Thoracic aorta (tissue), 2 donors: ENCODE results near the gene PPP1R11. TPM values are rescaled to one million over a fixed set of nuclear protein-coding genes. Genes with fewer than 3 reads are reported as not detected.
"Not testable (repeated sequence)": the region's sequence is repeated elsewhere in the genome, so short reads cannot be mapped to it uniquely, and the experiment has no call there.

ENCODE experiments used
- ATAC-seq: fragments of 150-250 bp; one replicate; pipeline ENCODE4 v1.8.0; 2017; ENCODE audit warnings: low read depth; ENCODE audit not compliant: insufficient number of reproducible peaks, low FRiP score
- DNase-seq: peaks from one replicate; pipeline ENCODE4 v3.0.0-alpha.2; 2020; ENCODE audit warnings: low spot score
- H3K27ac ChIP-seq, 2 donors: fragments of 200-600 bp; sonication (generic); 1 replicate in 1 of 2; 2 replicates in 1 of 2; pipeline ENCODE4 v1.5.1; 2016; ENCODE audit warnings: mild to moderate bottlenecking in 2 of 2, moderate library complexity in 2 of 2
- H3K27me3 ChIP-seq: fragments of 200-600 bp; sonication (generic); replicated peaks from 2 replicates; pipeline ENCODE4 v1.6.0; 2016; ENCODE audit warnings: mild to moderate bottlenecking; ENCODE audit not compliant: insufficient read depth
- H3K36me3 ChIP-seq: fragments of 200-600 bp; sonication (generic); one replicate; pipeline ENCODE4 v1.5.1; 2016
- H3K4me1 ChIP-seq, 2 donors: fragments of 200-600 bp; sonication (generic); 1 replicate in 1 of 2; 2 replicates in 1 of 2; pipeline versions ENCODE4 v1.5.1 to v1.6.0; 2016; ENCODE audit warnings: low read depth in 2 of 2, mild to moderate bottlenecking in 1 of 2; ENCODE audit not compliant: control insufficient read depth in 1 of 2
- H3K4me3 ChIP-seq: fragments of 200-600 bp; sonication (generic); 2 replicates; pipeline ENCODE4 v1.5.1; 2016; ENCODE audit warnings: mild to moderate bottlenecking
- H3K9me3 ChIP-seq: fragments of 200-600 bp; sonication (generic); 2 replicates; pipeline ENCODE4 v1.5.1; 2016
- CTCF ChIP-seq: fragments of 200-600 bp; sonication (generic); IDR thresholded peaks from one replicate; pipeline ENCODE4 v1.5.1; 2019; ENCODE audit warnings: antibody characterized with exemption
- total RNA-seq, 2 donors: library from RNA; depleted of rRNA; stranded (reverse); fragments of >200 nt; gene quantifications; one replicate each; pipeline versions ENCODE4 v1.1.0 to v1.2.3, GENCODE V29; 2016

Gene PPP1R11
- total RNA-seq, 2 donors from 2014 or later, result 25.2 to 45.5 TPM

GRCh38 chr6:30112402-30112994 lies 45.5 kb downstream of the PPP1R11 start:
- DNase-seq (no peak), ATAC-seq (no peak)
- Histone ChIP-seq H3K4me1 (no peaks in the 10 kb centered on the region), H3K27ac (no peak overlapping the region), H3K9me3 (no peaks in the 10 kb centered on the region), H3K4me3 (no peak overlapping the region), H3K36me3 (no peaks in the 10 kb centered on the region), H3K27me3 (no peaks in the 10 kb centered on the region)
- TF ChIP-seq CTCF, result no peak

- no peaks in the 10 kb centered on the region for H3K4me1 ChIP-seq
- ATAC-seq (no peak), DNase-seq (no peak)
- no peak within 1 kb of the TSS for H3K27ac ChIP-seq
- no peaks in the 10 kb centered on the region for H3K9me3 ChIP-seq
- H3K27me3 ChIP-seq, result no peaks in the 10 kb centered on the region
- no peaks in the 10 kb centered on the region for H3K36me3 ChIP-seq
- TF ChIP-seq CTCF, result no peak
- H3K4me3 ChIP-seq, result no peak within 1 kb of the TSS
Measured at GRCh38 chr6:30113003-30113759, 46.2 kb downstream of the PPP1R11 start, which contains the start of gene TRIM31. TRIM31 (minus strand) TSS chr6:30113090; CDS start chr6:30112805, 285 bp downstream.

- Histone ChIP-seq H3K4me1 (no peaks in the 10 kb centered on the region), H3K27me3 (no peaks in the 10 kb centered on the region), H3K27ac (no peak overlapping the region), H3K9me3 (no peaks in the 10 kb centered on the region), H3K36me3 (no peaks in the 10 kb centered on the region), H3K4me3 (no peak overlapping the region)
- ATAC-seq (no peak), DNase-seq (no peak)
- TF ChIP-seq CTCF, result no peak
Measured at GRCh38 chr6:30113841-30114240, 46.8 kb downstream of the PPP1R11 start.

GRCh38 chr6:30116724-30117123 lies 49.7 kb downstream of the PPP1R11 start:
- no peak for ATAC-seq
- Histone ChIP-seq H3K36me3 (no peaks in the 10 kb centered on the region), H3K27me3 (no peaks in the 10 kb centered on the region), H3K27ac (no peak overlapping the region), H3K9me3 (no peaks in the 10 kb centered on the region), H3K4me3 (no peak overlapping the region), H3K4me1 (no peaks in the 10 kb centered on the region)
- no peak for DNase-seq
- no peak for TF ChIP-seq CTCF

GRCh38 chr6:30118691-30119090 lies 51.7 kb downstream of the PPP1R11 start:
- ATAC-seq, H3K27ac ChIP-seq, H3K36me3 ChIP-seq, H3K9me3 ChIP-seq, H3K4me1 ChIP-seq, H3K4me3 ChIP-seq, H3K27me3 ChIP-seq, DNase-seq: not testable (repeated sequence)

Other genes starting within 250 kb of the PPP1R11 start
- gene HLA-G, start 239.4 kb upstream of the PPP1R11 start, total RNA-seq, result under 1 TPM in 1 of 2 donors, not detected in 1; 0.85 TPM
- gene HLA-A, start 124.7 kb upstream of the PPP1R11 start, total RNA-seq, result 100 to 1,000 TPM; 525 to 870 TPM
- 10 to 100 TPM; 11.2 to 19.1 TPM for gene POLR1H, start 5.9 kb upstream of the PPP1R11 start, total RNA-seq
- not detected for gene RNF39, start 8.6 kb downstream of the PPP1R11 start, total RNA-seq
- 1 to 10 TPM in 1 of 2 donors, not detected in 1; 2.0 TPM for gene TRIM31, start 45.9 kb downstream of the PPP1R11 start, total RNA-seq
- gene TRIM40, start 68.9 kb downstream of the PPP1R11 start, total RNA-seq, result not detected
- not detected for gene TRIM10, start 94.0 kb downstream of the PPP1R11 start, total RNA-seq
- not detected for gene TRIM15, start 96.3 kb downstream of the PPP1R11 start, total RNA-seq
- gene TRIM26, start 146.2 kb downstream of the PPP1R11 start, total RNA-seq, result 10 to 100 TPM; 36.0 to 36.1 TPM